Cardiac muscle cell (in vitro differentiated cells and primary cell): ENCODE results near the gene WDR1. TPM values are rescaled to one million over a fixed set of nuclear protein-coding genes. Genes with fewer than 3 reads are reported as not detected.

ENCODE experiments used
- DNase-seq, 2 donors: peaks; one replicate each; pipeline versions ENCODE4 v3.0.0 to v3.0.0-alpha.2; 2010 to 2017; ENCODE audit warnings: low read depth in 1 of 2, low spot score in 1 of 2
- H3K27ac ChIP-seq: fragments of 200-600 bp; sonication (generic); 2 replicates; pipeline ENCODE4 v1.5.1; 2016
- H3K27me3 ChIP-seq: fragments of 200-600 bp; sonication (generic); 2 replicates; pipeline ENCODE4 v1.6.0; 2016; ENCODE audit warnings: control low read depth
- H3K36me3 ChIP-seq: fragments of 200-600 bp; sonication (generic); 2 replicates; pipeline ENCODE4 v1.5.1; 2016; ENCODE audit warnings: control low read depth
- H3K4me1 ChIP-seq: fragments of 200-600 bp; sonication (generic); 2 replicates; pipeline ENCODE4 v1.8.1; 2017; ENCODE audit warnings: low read depth, mild to moderate bottlenecking, mixed run types
- H3K4me3 ChIP-seq: fragments of 200-600 bp; sonication (generic); 2 replicates; pipeline ENCODE4 v1.5.1; 2016; ENCODE audit warnings: mild to moderate bottlenecking
- H3K9me3 ChIP-seq: fragments of 200-600 bp; sonication (generic); 2 replicates; pipeline ENCODE4 v1.5.1; 2017; ENCODE audit warnings: low read depth, mild to moderate bottlenecking, control low read depth
- CTCF ChIP-seq: IDR thresholded peaks from 2 replicates; pipeline ENCODE4 v1.5.1; 2012; ENCODE audit warnings: low read depth, mild to moderate bottlenecking, low read length
- polyA plus RNA-seq: library from polyadenylated mRNA; unstranded; fragments of >200 nt; fragmentation: Nextera tagmentation; extraction: Ambion mirVana; gene quantifications from 2 replicates; pipeline ENCODE4 v1.2.1, GENCODE V29; 2016
- total RNA-seq: library from RNA; depleted of rRNA; stranded (reverse); fragments of >200 nt; gene quantifications from 2 replicates; pipeline ENCODE4 v1.2.3, GENCODE V29; 2016

The WDR1 gene
- total and polyA plus RNA-seq, 2 experiments from 2014 or later = 198 to 347 TPM

- TF ChIP-seq CTCF = no peak
- Histone ChIP-seq H3K27me3 (no peaks in the 10 kb centered on the region), H3K27ac (no peak overlapping the region), H3K4me3 (no peak overlapping the region), H3K4me1 (peaks cover 39% of the 10 kb centered on the region), H3K36me3 (peaks cover 39% of the 10 kb centered on the region), H3K9me3 (no peaks in the 10 kb centered on the region)
- no peak for DNase-seq
Observed at GRCh38 chr4:10114607-10115006, 2.0 kb downstream of the WDR1 start.

GRCh38 chr4:10114147-10114546, 2.5 kb downstream of the WDR1 start:
- no peak for DNase-seq
- Histone ChIP-seq H3K27me3 (no peaks in the 10 kb centered on the region), H3K36me3 (peaks cover 40% of the 10 kb centered on the region), H3K4me3 (no peak overlapping the region), H3K4me1 (peaks cover 38% of the 10 kb centered on the region), H3K27ac (no peak overlapping the region), H3K9me3 (no peaks in the 10 kb centered on the region)
- no peak for TF ChIP-seq CTCF

- Histone ChIP-seq H3K36me3 (peaks cover 45% of the 10 kb centered on the region), H3K4me3 (no peak overlapping the region), H3K27me3 (no peaks in the 10 kb centered on the region), H3K27ac (no peak overlapping the region), H3K9me3 (no peaks in the 10 kb centered on the region), H3K4me1 (peaks cover 37% of the 10 kb centered on the region)
- DNase-seq = no peak
- no peak for TF ChIP-seq CTCF
Observed at GRCh38 chr4:10113362-10114047, 3.1 kb downstream of the WDR1 start.

GRCh38 chr4:10112658-10113284, 3.8 kb downstream of the WDR1 start:
- no peaks in the 10 kb centered on the region for H3K27me3 ChIP-seq
- H3K4me1 ChIP-seq = peaks cover 35% of the 10 kb centered on the region
- no peak for DNase-seq
- no peaks in the 10 kb centered on the region for H3K9me3 ChIP-seq
- H3K27ac ChIP-seq = no peak overlapping the region
- no peak overlapping the region for H3K4me3 ChIP-seq
- no peak for TF ChIP-seq CTCF
- H3K36me3 ChIP-seq = peaks cover 52% of the 10 kb centered on the region

GRCh38 chr4:10111067-10111801, 5.4 kb downstream of the WDR1 start:
- peaks cover 52% of the 10 kb centered on the region for H3K36me3 ChIP-seq

More at GRCh38 chr4:10111067-10111801, 5.4 kb downstream of the WDR1 start:
- H3K9me3 ChIP-seq = no peaks in the 10 kb centered on the region
- H3K27me3 ChIP-seq = no peaks in the 10 kb centered on the region
- H3K27ac ChIP-seq = no peak overlapping the region
- H3K4me3 ChIP-seq = no peak overlapping the region
- H3K4me1 ChIP-seq = peaks cover 45% of the 10 kb centered on the region
- DNase-seq = no peak
- TF ChIP-seq CTCF = no peak
